Mesothelial cell of epicardium (in vitro differentiated cells): Measurements from ENCODE around the gene FBXO44. TPM values are rescaled to one million over a fixed set of nuclear protein-coding genes. Genes with fewer than 3 reads are reported as not detected.

ENCODE experiments used
- DNase-seq, 2 experiments: peaks; one replicate each; pipeline ENCODE4 v3.0.0; 2021; ENCODE audit warnings: low spot score in 2 of 2; ENCODE audit not compliant: unreplicated experiment in 2 of 2
- H3K27ac Mint-ChIP-seq: 2 replicates; pipeline ENCODE4 v1.8.0; 2021; ENCODE audit warnings: mixed read lengths
- H3K27me3 Mint-ChIP-seq: 2 replicates; pipeline ENCODE4 v1.8.0; 2021; ENCODE audit warnings: low read depth, mixed read lengths
- H3K36me3 Mint-ChIP-seq: 2 replicates; pipeline ENCODE4 v1.8.0; 2021; ENCODE audit warnings: mixed read lengths
- H3K4me1 Mint-ChIP-seq: 2 replicates; pipeline ENCODE4 v1.8.0; 2021; ENCODE audit warnings: mixed read lengths
- H3K4me3 Mint-ChIP-seq: 2 replicates; pipeline ENCODE4 v1.8.0; 2021; ENCODE audit warnings: mild to moderate bottlenecking, moderate library complexity, mixed read lengths
- H3K9me3 Mint-ChIP-seq: 2 replicates; pipeline ENCODE4 v1.8.0; 2021; ENCODE audit warnings: mixed read lengths
- total RNA-seq: library from RNA; stranded (reverse); gene quantifications from 3 replicates; pipeline ENCODE4 v1.2.1, GENCODE V29; 2021
- TF ChIP-seq, protein P1 (sequence below): fragments of 200-600 bp; sonication (generic); IDR thresholded peaks from one replicate; pipeline ENCODE4 v1.5.0; 2021; ENCODE audit warnings: antibody characterized with exemption; ENCODE audit not compliant: unreplicated experiment

Gene FBXO44
- total RNA-seq, 1 donor from 2014 or later, result 39.4 TPM

DNA sequence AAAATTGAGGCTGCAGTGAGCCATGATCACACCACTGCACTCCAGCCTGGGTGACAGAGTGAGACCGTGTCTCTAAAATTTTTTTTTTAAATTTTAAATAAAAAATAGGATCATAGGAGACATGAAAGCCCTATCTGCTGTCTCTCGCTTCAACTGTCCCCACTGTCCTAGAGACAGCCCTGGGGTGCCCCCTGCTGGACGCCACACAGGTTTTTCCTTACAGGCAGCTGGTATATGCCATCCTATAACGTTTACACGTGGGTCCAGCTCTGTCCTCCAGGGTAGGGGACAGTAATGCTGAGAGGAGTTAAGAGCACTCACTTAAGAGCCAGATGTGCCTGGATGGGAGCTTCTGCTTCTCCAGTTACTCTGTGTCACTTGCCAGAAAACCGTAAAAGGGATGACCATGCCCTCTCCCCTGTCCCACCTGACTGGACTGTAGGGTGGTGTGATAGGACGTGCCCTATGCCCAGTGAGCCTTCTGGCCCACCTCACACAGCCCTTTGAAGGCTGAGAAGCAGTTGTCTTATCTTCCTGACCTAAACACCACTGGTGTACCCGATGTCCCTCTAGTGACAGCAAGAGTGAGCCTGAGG is 8.9 kb upstream of the FBXO44 start:
- TF ChIP-seq, protein P1, sequence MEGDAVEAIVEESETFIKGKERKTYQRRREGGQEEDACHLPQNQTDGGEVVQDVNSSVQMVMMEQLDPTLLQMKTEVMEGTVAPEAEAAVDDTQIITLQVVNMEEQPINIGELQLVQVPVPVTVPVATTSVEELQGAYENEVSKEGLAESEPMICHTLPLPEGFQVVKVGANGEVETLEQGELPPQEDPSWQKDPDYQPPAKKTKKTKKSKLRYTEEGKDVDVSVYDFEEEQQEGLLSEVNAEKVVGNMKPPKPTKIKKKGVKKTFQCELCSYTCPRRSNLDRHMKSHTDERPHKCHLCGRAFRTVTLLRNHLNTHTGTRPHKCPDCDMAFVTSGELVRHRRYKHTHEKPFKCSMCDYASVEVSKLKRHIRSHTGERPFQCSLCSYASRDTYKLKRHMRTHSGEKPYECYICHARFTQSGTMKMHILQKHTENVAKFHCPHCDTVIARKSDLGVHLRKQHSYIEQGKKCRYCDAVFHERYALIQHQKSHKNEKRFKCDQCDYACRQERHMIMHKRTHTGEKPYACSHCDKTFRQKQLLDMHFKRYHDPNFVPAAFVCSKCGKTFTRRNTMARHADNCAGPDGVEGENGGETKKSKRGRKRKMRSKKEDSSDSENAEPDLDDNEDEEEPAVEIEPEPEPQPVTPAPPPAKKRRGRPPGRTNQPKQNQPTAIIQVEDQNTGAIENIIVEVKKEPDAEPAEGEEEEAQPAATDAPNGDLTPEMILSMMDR, result peak; percentile 43
- no peak overlapping the region for H3K4me3 Mint-ChIP-seq
- no peaks in the 10 kb centered on the region for H3K36me3 Mint-ChIP-seq
- peaks cover 4% of the 10 kb centered on the region for H3K4me1 Mint-ChIP-seq
- H3K27ac Mint-ChIP-seq, result no peak overlapping the region
- DNase-seq, result peak; percentile 64 to 86
- no peaks in the 10 kb centered on the region for H3K9me3 Mint-ChIP-seq
- peaks cover 43% of the 10 kb centered on the region for H3K27me3 Mint-ChIP-seq

DNA sequence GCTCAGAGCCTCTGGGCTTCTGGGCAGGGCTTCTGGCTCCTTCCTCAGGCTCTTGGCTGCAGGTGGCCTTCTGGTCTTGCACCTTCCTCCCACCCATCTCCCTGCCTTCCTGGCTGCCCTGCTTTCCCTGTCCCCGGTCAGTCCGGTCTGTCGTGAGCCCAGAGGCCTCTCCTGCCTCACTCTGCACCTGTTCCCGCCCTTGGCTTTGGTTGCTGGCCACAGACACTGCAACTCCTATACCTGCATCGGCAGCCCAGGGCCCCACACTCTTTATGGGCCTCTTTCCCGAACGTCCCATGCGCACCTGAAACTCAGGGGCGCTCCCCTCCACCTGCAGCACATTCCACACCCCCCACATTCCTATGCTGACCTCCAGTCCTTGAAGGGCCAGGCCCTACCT is 8.4 kb upstream of the FBXO44 start:
- Mint-ChIP-seq H3K4me3 (no peak overlapping the region), H3K27ac (no peak overlapping the region), H3K36me3 (no peaks in the 10 kb centered on the region), H3K9me3 (no peaks in the 10 kb centered on the region), H3K27me3 (peaks cover 49% of the 10 kb centered on the region), H3K4me1 (peaks cover 8% of the 10 kb centered on the region)
- TF ChIP-seq, protein P1, result no peak
- no peak for DNase-seq

- H3K27ac Mint-ChIP-seq, result no peak overlapping the region
These were observed 7.3 kb upstream of the FBXO44 start for GRCh38 chr1:11647333-11647732.

DNA sequence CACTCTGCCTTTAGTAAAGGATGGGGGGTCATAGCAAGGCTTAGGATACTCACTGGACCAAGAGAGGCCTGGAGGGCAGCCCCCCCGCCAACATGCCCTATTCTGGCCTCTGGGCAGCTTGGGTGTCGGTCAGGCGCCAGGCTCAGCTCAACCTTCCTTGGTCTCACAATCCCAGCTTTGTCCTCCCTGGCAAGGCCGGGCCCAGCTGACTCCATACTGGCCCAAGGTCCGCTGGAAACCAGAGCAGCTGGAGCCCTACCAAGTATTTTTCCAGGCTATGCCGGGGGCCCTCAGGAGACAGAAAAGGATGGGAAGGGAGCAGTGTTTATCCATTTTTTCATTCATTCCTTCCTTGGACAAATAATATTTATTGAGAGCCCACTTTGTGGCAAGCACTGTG is 6.6 kb upstream of the FBXO44 start:
- no peaks in the 10 kb centered on the region for H3K36me3 Mint-ChIP-seq
- H3K27me3 Mint-ChIP-seq, result peaks cover 57% of the 10 kb centered on the region
- H3K27ac Mint-ChIP-seq, result no peak overlapping the region

More at GRCh38 chr1:11647333-11647732, 7.3 kb upstream of the FBXO44 start:
- DNase-seq, result no peak
- H3K9me3 Mint-ChIP-seq, result no peaks in the 10 kb centered on the region
- H3K27me3 Mint-ChIP-seq, result peaks cover 55% of the 10 kb centered on the region
- no peak overlapping the region for H3K4me3 Mint-ChIP-seq
- no peaks in the 10 kb centered on the region for H3K36me3 Mint-ChIP-seq
- TF ChIP-seq, protein P1, result no peak
- peaks cover 8% of the 10 kb centered on the region for H3K4me1 Mint-ChIP-seq

DNA sequence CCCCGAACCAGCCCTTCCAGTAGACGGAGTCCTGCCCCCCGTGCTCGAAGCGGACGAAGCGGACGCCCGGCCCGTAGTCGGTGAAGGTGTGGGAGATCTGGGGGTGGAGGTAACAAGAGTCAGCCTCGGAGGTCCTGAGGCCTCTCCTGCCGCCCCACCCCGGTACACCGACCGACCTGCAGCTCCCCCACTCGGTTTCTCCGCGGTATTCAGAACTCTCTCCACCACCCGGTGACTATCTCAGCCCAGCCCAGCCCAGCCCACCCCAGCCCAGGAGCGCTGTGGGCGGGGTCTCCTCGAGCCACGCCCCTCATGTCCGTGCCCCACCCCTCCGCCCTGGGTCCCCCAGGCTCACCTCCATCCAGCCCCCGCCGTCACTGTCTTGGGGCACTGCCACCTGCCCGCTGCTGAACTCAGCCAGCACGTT is 5.9 kb upstream of the FBXO44 start:
- TF ChIP-seq, protein P1, result no peak
- no peaks in the 10 kb centered on the region for H3K9me3 Mint-ChIP-seq
- no peaks in the 10 kb centered on the region for H3K36me3 Mint-ChIP-seq
- H3K4me1 Mint-ChIP-seq, result peaks cover 8% of the 10 kb centered on the region
- H3K27ac Mint-ChIP-seq, result no peak overlapping the region
- H3K4me3 Mint-ChIP-seq, result no peak overlapping the region
- H3K27me3 Mint-ChIP-seq, result peaks cover 60% of the 10 kb centered on the region
- DNase-seq, result no peak

More for the DNA sequence above, 6.6 kb upstream of the FBXO44 start:
- no peaks in the 10 kb centered on the region for H3K9me3 Mint-ChIP-seq
- TF ChIP-seq, protein P1, result no peak
- H3K4me1 Mint-ChIP-seq, result peaks cover 8% of the 10 kb centered on the region
- no peak overlapping the region for H3K4me3 Mint-ChIP-seq
- DNase-seq, result no peak
